NB4 (cell line): ENCODE measurements around the gene RMND5A.

ENCODE experiments used
- DNase-seq: peaks from one replicate; pipeline ENCODE4 v3.0.0; 2010; ENCODE audit warnings: low read depth
- H3K4me3 ChIP-seq: one replicate; pipeline ENCODE4 v1.5.1; 2011; ENCODE audit warnings: mild to moderate bottlenecking, low read depth, low read length, moderate library complexity
- CTCF ChIP-seq: IDR thresholded peaks from one replicate; pipeline ENCODE4 v1.5.1; 2012; ENCODE audit warnings: low read depth, low read length
- MAX ChIP-seq: IDR thresholded peaks from 2 replicates; pipeline ENCODE4 v1.6.1; 2011; ENCODE audit warnings: low read depth, low read length
- MYC ChIP-seq: IDR thresholded peaks from 2 replicates; pipeline ENCODE4 v1.6.1; 2011; ENCODE audit warnings: low read depth, low read length
- POLR2A ChIP-seq: IDR thresholded peaks from 2 replicates; pipeline ENCODE4 v1.6.1; 2011; ENCODE audit warnings: mild to moderate bottlenecking; ENCODE audit not compliant: insufficient read length; ENCODE audit errors: extremely low read depth

The RMND5A gene

GRCh38 chr2:86719637-86720539 is at the start of gene RMND5A:
TSS of gene RMND5A (plus strand) at chr2:86720291. CDS start at chr2:86720668, 377 bp downstream.
- H3K4me3 ChIP-seq: peak within 1 kb of the TSS; percentile 76
- DNase-seq: peak; percentile 95
- TF ChIP-seq MAX (0 out of 2 replicates have a peak, but pooled peaks have one; percentile 27), POLR2A (peak; percentile 51)

GRCh38 chr2:86671337-86671981 is 48.6 kb upstream of the RMND5A start:
- TF ChIP-seq MAX (no peak), POLR2A (no peak), CTCF (no peak), MYC (no peak)
- DNase-seq: no peak
- H3K4me3 ChIP-seq: no peak overlapping the region

- H3K4me3 ChIP-seq: no peak overlapping the region
- DNase-seq: no peak
- TF ChIP-seq CTCF: no peak
- no peak for TF ChIP-seq MAX
- no peak for TF ChIP-seq MYC
- TF ChIP-seq POLR2A: no peak
These were observed 48.0 kb upstream of the RMND5A start for GRCh38 chr2:86672027-86672545.

- DNase-seq: no peak
These were observed 47.1 kb upstream of the RMND5A start for GRCh38 chr2:86673011-86673410.

GRCh38 chr2:86673986-86674670 is 46.0 kb upstream of the RMND5A start:
- DNase-seq: no peak
- no peak overlapping the region for H3K4me3 ChIP-seq
- TF ChIP-seq MAX (no peak), POLR2A (no peak), CTCF (no peak), MYC (no peak)

More at GRCh38 chr2:86673011-86673410, 47.1 kb upstream of the RMND5A start:
- no peak for TF ChIP-seq POLR2A
- no peak for TF ChIP-seq MAX
- TF ChIP-seq MYC: no peak
- TF ChIP-seq CTCF: no peak
- H3K4me3 ChIP-seq: no peak overlapping the region

- TF ChIP-seq MYC: no peak
- no peak for TF ChIP-seq POLR2A
- TF ChIP-seq CTCF: no peak
- no peak for TF ChIP-seq MAX
- no peak for DNase-seq
- no peak overlapping the region for H3K4me3 ChIP-seq
These were observed 45.0 kb upstream of the RMND5A start for GRCh38 chr2:86675104-86675503.
